ENCODE results near the gene USP13. TPM values are rescaled to one million over a fixed set of nuclear protein-coding genes. Genes with fewer than 3 reads are reported as not detected.
A peak's percentile ranks its signal among the peaks of the same experiment; 100 is the strongest.

Gene USP13
- total and polyA plus RNA-seq, 2 experiments from 2014 or later: 9.6 to 15.7 TPM

DNA sequence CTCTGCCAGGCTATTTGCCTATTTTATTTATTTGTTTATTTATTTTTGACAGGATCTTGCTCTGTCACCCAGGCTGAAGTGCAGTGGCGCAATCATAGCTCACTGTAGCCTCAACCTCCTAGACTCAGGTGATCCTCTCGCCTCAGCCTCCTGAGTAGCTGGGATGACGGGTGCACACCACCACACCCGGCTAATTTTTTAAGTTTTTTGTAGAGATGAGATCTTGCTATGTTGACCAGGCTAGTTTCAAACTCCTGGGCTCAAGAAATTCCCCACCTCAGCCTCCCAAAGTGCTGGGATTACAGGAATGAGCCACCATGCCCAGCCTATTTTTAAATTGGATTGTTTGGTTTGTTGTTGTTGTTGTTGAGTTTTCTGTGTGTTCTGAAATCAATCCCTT, 42.8 kb upstream of the USP13 start:
- no peak for DNase-seq (ENCODE audit: low spot score)
- no peaks in the 10 kb centered on the region for H3K9me3 ChIP-seq (ENCODE audit: low read depth)
- H3K27ac ChIP-seq: no peak overlapping the region
- H3K4me2 ChIP-seq: no peak overlapping the region
- 96% methylated on average over 4 of the region's 4 CpGs for WGBS (ENCODE audit: low lambda C conversion rate, missing lambda C conversion rate)
- H3K36me3 ChIP-seq (replicated peaks; ENCODE audit: insufficient read depth, low read depth): no peaks in the 10 kb centered on the region
- H3K9me2 ChIP-seq (replicated peaks; ENCODE audit: insufficient read depth): no peaks in the 10 kb centered on the region
- peaks cover 3% of the 10 kb centered on the region for H4K20me1 ChIP-seq (ENCODE audit: insufficient read depth, poor library complexity, severe bottlenecking)
- H3K79me2 ChIP-seq: peaks cover 62% of the 10 kb centered on the region
- H3K4me3 ChIP-seq: no peak overlapping the region
- no peaks in the 10 kb centered on the region for H3K27me3 ChIP-seq
- no peaks in the 10 kb centered on the region for H3K4me1 ChIP-seq (ENCODE audit: insufficient read depth)
- H2AFZ ChIP-seq: no peak overlapping the region
- no peak for TF ChIP-seq EZH2phosphoT487 (IDR thresholded peaks at IDR 0.05; ENCODE audit: low read depth, severe bottlenecking, unreplicated experiment)
- TF ChIP-seq EZH2 (IDR thresholded peaks at IDR 0.05; ENCODE audit: borderline replicate concordance): no peak
- TF ChIP-seq, protein P1, sequence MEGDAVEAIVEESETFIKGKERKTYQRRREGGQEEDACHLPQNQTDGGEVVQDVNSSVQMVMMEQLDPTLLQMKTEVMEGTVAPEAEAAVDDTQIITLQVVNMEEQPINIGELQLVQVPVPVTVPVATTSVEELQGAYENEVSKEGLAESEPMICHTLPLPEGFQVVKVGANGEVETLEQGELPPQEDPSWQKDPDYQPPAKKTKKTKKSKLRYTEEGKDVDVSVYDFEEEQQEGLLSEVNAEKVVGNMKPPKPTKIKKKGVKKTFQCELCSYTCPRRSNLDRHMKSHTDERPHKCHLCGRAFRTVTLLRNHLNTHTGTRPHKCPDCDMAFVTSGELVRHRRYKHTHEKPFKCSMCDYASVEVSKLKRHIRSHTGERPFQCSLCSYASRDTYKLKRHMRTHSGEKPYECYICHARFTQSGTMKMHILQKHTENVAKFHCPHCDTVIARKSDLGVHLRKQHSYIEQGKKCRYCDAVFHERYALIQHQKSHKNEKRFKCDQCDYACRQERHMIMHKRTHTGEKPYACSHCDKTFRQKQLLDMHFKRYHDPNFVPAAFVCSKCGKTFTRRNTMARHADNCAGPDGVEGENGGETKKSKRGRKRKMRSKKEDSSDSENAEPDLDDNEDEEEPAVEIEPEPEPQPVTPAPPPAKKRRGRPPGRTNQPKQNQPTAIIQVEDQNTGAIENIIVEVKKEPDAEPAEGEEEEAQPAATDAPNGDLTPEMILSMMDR (IDR thresholded peaks at IDR 0.05; ENCODE audit: poor library complexity): no peak

DNA sequence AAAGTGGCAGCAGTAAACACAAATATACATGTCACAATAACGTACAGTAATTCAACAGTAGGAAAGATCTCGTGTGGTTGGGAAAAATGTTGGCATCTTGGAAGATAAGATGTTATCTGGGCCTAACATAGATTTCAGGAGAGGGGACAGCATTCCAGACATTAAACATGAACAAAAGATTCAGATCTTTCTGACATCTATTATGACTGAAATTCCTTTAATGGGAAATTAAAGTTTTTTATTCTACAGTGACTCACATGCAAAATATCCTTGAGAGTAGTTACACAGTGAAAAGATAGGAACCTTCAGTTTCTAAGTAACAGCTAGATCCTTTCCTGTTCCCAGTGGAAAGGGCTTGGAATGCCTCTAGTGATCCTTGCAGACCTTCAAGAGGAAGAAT, 39.0 kb upstream of the USP13 start:
- Histone ChIP-seq H4K20me1 (ENCODE audit: insufficient read depth, poor library complexity, severe bottlenecking) (peaks cover 3% of the 10 kb centered on the region), H3K4me3 (no peak overlapping the region), H3K4me1 (ENCODE audit: insufficient read depth) (no peaks in the 10 kb centered on the region), H2AFZ (no peak overlapping the region), H3K36me3 (replicated peaks; ENCODE audit: insufficient read depth, low read depth) (no peaks in the 10 kb centered on the region), H3K27ac (peak overlapping the region; percentile 55), H3K4me2 (no peak overlapping the region), H3K9me3 (ENCODE audit: low read depth) (no peaks in the 10 kb centered on the region), H3K79me2 (peaks cover 35% of the 10 kb centered on the region), H3K9me2 (replicated peaks; ENCODE audit: insufficient read depth) (no peaks in the 10 kb centered on the region), H3K27me3 (no peaks in the 10 kb centered on the region)
- no peak for TF ChIP-seq EZH2phosphoT487 (IDR thresholded peaks at IDR 0.05; ENCODE audit: low read depth, severe bottlenecking, unreplicated experiment)
- no peak for TF ChIP-seq EZH2 (IDR thresholded peaks at IDR 0.05; ENCODE audit: borderline replicate concordance)
- TF ChIP-seq, protein P1 (IDR thresholded peaks at IDR 0.05; ENCODE audit: poor library complexity): no peak
- DNase-seq (ENCODE audit: low spot score): peak; percentile 4
- WGBS (ENCODE audit: low lambda C conversion rate, missing lambda C conversion rate): 58% methylated on average over 2 of the region's 2 CpGs

DNA sequence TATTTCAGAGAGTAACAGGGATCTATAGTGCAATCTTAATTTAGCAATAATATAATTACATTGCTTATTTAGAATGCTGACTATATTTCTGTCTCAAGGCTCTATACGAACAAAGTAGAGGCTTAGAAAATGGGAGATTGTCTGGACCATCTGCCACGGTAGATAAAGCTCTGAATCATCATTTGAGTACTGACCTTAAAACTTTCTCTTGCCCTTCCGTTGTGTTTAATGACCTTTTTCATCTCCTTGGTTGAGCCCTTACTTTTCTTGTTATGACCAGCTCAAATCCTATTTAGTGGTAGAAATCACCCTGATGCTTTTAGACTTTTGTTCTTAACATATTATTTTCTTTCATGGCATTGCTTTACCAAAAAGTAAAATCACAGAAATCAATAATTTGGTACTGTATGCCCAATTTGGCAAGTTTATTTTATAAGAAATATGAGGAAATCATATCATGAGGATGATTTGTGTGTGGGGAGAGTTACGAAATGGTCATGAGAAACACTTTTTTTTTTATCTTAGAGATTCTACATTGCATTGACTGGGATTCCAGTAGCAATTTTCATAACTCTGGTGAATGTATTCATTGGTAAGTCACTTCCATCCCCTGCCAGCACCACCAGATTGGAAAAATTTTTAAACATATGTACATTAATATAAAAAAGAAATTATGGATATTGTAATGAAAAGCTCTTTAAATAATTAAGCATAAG, 37.2 kb upstream of the USP13 start:
- Histone ChIP-seq H3K36me3 (replicated peaks; ENCODE audit: insufficient read depth, low read depth) (peaks cover 1% of the 10 kb centered on the region), H3K27ac (no peak overlapping the region), H3K79me2 (peaks cover 18% of the 10 kb centered on the region), H3K4me2 (no peak overlapping the region), H3K27me3 (no peaks in the 10 kb centered on the region), H3K9me3 (ENCODE audit: low read depth) (no peaks in the 10 kb centered on the region), H3K4me1 (ENCODE audit: insufficient read depth) (no peaks in the 10 kb centered on the region), H4K20me1 (ENCODE audit: insufficient read depth, poor library complexity, severe bottlenecking) (peaks cover 1% of the 10 kb centered on the region), H3K9me2 (replicated peaks; ENCODE audit: insufficient read depth) (no peaks in the 10 kb centered on the region), H2AFZ (no peak overlapping the region), H3K4me3 (no peak overlapping the region)
- DNase-seq (ENCODE audit: low spot score): no peak
- TF ChIP-seq EZH2 (IDR thresholded peaks at IDR 0.05; ENCODE audit: borderline replicate concordance) (no peak), EZH2phosphoT487 (IDR thresholded peaks at IDR 0.05; ENCODE audit: low read depth, severe bottlenecking, unreplicated experiment) (no peak)
- TF ChIP-seq, protein P1 (IDR thresholded peaks at IDR 0.05; ENCODE audit: poor library complexity): no peak
- WGBS (ENCODE audit: low lambda C conversion rate, missing lambda C conversion rate): 79% methylated on average over 4 of the region's 4 CpGs

All from hepatocyte (in vitro differentiated cells).